Stimulated activated CD8-positive, alpha-beta memory T cell treated with anti-CD3 and anti-CD28 coated beads, Interleukin-12 subunit alpha, Interleukin-12 subunit beta, amount 100 ng/mL, for 24 hours (primary cell): ENCODE data around the gene VANGL1.
"Not testable (repeated sequence)": the region's sequence is repeated elsewhere in the genome, so short reads cannot be mapped to it uniquely, and the experiment has no call there.

Source experiments
- DNase-seq: peaks from one replicate; pipeline ENCODE4 v3.0.0-alpha.2; 2020; ENCODE audit errors: extremely low read depth

Gene VANGL1

DNA sequence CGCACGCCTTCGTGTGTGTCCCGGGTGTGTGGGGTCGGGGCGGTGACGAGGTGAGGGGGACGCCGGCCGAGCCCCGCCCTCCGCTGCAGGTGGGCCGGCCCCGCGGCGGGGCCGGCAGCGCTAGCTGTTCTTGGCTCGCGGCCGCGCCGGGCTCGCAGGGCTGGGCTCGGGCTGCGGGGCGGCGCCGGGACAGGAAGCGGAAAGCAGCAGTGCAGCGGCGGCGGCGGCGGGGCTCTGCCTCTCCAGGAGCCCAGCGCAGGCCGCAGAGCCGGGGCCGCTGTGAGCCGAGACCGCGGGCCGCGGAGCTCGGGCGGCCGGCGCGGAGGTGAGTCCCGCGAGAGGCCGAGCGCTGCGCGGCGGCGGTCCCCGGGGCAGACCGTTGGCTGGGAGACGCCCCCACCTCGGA, at the start of gene VANGL1:
TSS of gene VANGL1 (plus strand) at position 209 of the 406 bp plus-strand sequence. CDS start 9,444 bp downstream, outside the sequence.
- DNase-seq, result no peak

DNA sequence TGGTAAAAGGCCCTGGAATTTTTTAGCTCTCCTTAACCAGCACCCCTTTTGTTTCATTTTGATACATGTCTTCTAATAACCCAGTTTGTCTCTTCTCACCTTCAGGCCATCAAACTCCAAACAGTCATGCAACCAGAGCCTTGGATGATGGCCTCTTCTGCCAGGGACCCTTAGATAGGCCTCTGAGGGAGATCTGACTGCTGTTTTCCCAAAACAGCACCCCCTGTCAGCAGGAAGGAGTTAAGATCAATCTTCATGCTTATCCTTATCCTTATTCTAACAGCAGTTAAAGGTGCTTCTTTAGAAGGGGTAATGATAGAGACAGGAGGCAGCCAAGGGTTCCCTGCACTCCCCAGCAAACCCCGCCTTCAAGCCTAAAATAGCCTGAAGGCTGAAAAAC, 49.5 kb upstream of the VANGL1 start:
- DNase-seq, result no peak

DNA sequence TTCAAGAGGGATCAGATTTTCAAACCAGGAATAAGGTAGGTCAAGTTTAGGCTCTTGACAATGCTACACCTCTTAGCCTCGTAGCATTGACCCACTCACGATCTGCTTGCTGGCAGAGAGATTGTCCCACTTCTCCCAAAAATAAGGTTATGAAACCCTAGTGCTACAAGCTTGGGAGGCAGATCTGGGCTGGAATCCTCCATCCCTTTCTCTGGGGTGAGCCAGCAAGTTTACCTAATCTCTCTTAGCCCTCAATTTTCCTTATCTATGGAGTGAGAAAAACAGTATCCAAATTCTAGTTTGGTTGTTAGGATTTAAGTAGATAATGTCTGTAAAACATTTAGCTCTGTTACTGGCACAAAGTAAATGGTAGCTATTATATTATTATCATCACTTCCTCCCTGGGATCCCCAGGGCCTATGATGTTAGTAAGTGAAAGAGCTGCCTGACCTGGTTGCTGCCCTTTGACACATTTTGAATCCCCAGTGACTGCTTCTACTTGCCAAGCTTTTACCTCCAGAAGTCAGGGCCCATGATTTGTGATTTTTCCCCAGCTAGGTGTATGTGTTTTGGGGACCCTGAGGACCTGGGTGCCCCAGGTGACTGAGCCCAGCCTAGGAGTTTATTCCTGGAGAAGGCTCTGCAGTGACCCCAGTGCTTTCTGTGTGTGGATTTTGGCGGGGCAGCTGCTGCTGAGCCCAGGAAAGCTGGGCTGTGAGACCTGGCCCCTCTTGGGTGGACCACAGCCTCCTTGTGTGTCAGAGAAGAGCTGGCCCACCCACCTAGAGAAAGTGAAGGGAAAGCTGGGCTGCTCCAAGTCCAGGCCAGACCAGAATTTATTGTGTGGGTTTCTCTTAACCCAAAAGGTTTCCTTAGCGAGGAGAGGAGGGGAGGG, 48.2 kb upstream of the VANGL1 start:
- DNase-seq, result no peak

DNA sequence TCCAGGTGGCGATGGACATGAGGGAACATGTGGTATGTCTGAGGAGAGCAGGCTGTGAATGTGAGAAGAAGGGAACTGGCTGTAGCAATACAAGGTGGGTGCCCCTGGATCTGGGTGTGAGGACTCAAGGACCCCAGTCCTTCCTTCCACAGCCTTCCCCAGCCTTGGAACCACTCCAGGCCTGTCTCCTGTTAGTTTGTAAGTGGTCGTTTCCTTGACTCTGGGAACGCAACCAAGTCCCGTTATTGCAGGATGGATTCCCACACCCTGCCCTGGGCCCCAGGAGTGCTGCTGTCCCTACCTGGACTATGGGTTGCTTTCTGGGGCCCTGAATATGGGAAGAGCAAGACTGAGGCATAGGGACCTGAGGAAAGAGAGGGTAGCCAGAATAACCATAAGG, 47.2 kb upstream of the VANGL1 start:
- DNase-seq, result no peak

DNA sequence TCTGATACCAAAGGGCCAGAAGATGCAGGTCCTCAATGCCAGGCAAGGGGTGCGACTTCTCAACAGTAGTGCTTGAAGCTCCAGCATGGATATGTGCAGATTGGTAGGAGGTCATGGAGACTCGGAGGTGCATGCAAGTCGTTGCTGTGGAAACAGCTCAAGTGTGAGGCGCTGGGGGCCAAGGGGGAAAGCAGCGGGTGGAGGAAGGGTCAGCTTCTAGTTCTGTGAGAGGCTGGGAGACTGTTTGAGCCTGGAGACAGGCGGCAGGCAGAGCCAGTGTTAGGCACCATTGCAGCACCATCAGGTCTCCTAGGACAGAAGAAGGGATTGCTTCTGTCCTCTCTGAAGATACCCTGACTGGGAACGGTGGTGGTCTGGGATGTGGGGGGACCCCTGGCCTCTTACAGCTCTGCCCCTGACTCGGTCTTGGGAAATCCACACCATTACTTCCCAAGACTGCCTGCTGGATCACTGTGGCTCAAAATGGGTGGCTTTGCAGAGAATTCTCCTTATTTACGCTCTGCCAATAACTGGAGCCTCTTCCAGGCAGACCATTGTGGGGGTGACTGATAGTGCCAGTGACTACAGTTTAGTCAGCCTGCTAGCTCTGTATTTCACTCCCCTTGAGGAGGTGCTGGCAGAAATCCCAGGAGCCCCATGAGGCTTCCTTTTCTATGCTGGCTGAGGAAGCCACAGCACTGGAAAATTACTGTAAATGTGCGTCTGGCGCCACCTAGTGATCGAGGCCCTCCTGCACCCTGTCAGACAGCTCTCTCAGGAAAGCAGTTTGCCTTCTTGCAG, 46.3 kb upstream of the VANGL1 start:
- DNase-seq, result peak; percentile 21

DNA sequence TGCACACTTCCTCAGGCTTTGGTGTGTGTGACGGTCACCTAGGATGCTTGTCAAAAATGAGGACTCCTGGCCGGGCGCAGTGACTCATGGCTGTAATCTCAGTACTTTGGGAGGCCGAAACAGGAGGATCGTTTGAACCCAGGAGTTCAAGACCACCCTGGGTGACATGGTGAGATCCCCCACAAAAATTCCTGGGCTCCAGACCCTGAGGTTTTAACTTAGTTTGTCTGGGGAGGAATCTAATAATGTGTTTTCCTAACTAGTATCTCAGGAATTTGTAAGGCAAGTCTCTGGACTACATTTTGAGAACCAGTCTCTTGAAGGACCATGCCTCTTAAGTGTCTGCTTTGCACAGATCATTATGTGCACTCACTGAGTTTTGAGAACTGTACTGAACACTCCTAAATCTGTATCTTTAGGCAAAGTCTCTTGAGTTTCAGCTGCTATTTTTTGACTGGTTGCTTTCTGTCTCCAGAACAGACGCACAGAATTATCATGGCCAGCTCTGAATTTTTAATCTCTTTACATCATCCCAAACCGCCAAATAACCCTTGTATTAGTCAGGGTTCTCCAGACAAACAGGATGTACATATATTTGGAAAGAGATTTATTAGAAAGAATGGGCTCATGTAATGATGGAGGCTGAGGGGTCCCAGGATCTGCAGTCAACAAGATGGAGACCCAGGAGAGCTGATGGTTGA, 45.5 kb upstream of the VANGL1 start:
- DNase-seq, result no peak

DNA sequence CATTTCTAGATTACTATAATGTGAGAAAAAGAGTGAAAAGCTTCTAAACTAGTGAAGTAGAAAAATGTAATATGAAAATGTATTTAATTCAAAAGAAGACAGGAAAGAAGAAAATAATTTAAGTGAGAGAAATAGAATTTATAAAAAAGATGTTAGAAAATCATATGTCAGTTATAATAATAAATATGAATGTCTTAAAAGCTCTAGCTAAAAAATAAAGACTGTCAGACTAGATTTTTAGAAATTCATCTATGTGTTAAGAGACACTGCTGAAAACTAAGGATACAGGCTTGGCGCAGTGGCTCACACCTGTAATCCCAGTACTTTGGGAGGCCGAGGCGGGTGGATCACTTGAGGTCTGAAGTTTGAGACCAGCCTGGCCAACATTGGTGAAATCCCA, 37.3 kb upstream of the VANGL1 start:
- DNase-seq, result no peak

DNA sequence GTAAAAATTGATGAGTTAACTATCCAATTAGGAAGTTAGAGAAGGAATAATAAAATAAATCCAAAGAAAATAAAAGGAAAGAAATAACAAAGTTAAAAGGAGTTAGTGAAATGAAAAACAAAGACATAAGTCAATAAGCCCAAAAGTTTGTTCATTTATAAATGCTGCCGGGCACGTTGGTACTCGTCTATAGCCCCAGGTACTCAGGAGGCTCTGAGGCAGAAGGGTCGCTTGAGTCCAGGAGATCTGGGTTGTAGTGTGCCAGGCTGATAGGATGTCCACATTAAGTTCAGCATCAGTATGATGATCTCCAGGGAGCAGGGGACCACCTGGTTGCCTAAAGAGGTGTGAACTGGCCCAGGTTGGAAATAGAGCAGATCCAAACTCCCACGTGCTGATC, 35.5 kb upstream of the VANGL1 start:
- DNase-seq, result no peak

DNA sequence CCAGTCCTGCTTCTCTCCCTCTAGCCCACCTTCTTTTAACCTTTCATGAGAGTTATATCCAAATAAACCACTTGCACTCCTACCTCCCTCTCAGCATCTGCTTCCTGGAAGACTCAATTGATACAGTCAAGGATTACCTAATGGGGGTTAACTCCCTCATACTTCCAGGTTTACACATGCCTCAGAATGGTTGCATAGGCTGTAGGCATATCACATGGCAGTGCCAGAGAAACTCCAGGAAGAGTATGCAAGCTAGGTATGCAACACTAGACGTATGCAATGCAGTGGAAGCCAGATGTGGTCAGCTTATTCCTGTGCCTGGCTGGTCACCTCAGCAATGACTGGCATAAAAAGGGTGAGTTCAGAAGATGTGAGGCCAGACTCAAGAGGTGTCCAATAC, 32.7 kb upstream of the VANGL1 start:
- no peak for DNase-seq

DNA sequence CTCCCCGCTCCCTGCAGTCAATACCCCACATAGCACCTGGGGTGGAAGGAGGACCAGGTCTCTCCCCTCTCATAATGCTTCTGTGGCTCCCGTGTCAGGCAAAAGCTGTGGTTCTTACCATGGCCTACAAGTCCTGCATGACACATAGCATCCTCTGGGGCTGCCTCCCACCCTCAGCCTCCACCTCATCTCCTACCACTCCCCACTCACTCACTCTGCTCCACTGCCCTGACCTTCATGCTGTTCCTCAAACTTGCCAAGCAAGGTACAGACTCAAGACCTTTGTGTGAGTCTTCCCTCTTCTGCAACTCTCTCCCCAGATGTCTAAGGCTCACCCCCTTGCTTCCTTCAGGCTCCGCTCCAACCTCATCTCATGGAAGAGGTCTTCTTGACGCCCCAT, 28.0 kb upstream of the VANGL1 start:
- no peak for DNase-seq

DNA sequence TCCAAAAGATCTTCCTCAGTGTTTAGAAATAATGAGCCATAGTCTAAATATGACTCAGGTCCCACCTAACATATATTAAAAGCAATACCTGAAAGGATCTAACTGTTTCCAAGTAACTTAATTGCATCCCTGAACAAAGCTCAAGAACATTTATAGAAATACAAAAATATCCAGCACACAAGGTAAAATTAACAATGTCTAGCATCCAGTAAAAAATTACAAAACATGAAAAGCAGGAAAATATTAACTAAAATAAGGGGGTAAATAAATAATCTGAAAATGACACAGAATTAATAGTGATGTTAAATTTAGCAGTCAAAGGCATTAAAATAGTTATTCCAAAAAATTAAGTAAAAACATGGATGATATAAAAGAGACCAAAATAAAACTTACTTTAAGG, 21.3 kb upstream of the VANGL1 start:
- no peak for DNase-seq

DNA sequence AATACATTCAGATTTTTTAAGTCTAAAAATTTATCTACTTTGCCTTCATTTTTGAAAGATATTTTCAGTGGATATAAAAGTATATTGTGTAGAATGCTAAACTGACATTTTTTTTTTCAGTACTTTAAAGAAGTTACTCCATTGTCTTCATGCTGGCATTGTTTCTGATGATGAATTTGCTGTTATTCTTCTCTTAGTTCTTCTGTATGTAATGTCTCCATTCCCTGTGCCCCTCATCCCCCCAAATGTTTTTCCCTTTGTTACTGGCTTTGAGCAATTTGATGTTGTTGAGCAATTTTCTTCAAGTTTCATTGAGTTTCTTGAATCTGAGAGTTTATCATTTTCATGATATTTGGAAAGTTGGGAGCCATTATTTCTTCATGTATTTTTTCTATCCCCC, 20.8 kb upstream of the VANGL1 start:
- DNase-seq, result no peak

DNA sequence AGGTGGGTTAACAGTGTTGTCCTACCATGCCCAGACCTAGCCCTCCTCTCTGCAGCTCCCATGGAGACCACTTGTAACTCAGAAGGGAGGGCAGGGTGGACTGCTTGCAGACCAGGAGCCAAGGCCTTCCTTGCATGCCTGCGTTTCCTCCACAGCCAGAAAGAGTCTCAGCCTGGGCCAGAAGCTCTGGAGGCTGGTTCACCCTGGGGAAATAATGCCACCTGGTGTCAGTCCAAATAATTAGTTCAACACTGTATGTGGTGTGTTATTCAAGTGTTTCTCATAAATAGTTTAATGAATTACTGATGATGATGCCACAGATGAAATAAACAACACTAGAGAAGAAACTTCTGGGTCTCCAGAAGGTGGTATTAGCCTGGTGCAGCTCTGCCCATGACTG, 16.9 kb upstream of the VANGL1 start:
- DNase-seq, result no peak

DNA sequence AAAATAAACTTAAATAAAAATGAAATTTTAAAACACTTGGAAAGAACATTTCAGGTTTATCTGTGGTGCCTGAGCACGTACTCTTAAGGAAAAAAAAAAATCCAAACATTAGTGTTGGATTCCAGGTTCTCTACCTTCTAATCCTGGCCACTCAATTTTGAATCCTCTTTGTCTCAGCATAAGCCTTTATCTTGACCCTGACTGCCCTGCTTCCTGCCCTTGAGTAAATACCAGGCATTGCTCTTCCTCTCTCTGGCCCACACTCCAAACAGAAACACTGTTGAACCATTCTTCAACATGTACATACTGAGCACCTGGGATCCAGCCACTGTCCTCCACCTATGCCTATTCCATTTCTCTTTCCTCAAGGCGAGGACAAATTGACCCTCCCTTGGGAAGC, 11.4 kb upstream of the VANGL1 start:
- DNase-seq, result no peak

DNA sequence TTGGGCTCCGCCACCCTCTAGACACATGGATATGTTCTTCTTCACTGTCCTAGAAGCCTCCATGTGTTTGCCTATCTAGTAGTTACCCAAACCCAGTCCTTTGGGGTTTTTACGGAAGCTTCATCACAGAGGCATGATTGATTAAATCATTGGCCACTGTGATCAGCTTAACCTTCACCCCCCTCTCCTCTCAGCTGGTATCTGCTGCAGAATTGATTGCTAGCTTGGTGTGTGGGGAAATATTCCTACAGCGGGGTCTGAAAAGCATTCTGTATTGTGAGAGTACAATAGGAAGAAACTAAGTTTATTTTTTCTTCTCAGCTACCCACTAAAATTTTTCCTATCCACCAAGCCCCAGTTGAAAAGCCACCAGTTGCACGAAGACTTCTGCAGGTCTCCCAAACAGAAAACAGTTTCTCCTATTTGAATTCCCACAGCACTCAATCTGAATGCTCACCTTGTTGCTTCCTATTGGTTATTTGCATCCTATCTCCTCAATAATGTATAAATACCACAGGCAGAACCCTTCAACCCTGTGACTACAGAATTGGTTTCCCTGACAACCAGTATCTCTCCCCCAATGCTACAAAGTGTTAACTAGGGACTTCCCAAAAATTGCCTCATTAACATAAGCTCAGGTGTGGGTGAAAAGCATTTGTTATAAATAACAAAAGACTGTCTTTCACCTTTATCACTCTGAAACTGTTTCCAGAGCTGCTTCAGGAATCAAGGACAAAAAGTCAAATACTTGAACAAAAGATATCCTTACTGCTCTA, 9.3 kb upstream of the VANGL1 start:
- DNase-seq, result no peak

DNA sequence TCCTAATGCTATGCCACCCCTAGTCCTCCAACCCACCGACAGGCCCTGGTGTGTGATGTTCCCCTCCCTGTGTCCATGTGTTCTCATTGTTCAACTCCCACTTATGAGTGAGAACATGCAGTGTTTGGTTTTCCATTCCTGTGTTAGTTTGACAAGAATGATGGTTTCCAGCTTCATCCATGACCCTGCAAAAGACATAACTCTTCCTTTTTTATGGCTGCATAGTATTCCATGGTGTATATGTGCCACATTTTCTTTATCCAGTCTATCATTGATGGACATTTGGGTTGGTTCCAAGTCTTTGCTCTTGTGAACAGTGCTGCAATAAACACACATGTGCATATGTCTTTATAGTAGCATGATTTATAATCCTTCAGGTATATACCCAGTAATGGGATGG, 8.2 kb upstream of the VANGL1 start:
- not testable (repeated sequence) for DNase-seq

DNA sequence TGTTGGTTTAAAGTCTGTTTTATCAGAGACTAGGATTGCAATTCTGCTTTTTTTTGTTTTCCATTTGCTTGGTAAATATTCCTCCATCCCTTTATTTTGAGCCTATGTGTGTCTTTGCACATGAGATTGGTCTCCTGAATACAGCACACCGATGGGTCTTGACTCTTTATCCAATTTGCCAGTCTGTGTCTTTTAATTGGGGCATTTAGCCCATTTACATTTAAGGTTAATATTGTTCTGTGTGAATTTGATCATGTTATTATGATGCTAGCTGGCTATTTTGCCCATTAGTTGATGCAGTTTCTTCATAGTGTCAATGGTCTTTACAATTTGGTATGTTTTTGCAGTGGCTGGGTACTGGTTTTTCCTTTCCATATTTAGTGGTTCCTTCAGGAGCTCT, 4.5 kb upstream of the VANGL1 start:
- DNase-seq, result not testable (repeated sequence)

DNA sequence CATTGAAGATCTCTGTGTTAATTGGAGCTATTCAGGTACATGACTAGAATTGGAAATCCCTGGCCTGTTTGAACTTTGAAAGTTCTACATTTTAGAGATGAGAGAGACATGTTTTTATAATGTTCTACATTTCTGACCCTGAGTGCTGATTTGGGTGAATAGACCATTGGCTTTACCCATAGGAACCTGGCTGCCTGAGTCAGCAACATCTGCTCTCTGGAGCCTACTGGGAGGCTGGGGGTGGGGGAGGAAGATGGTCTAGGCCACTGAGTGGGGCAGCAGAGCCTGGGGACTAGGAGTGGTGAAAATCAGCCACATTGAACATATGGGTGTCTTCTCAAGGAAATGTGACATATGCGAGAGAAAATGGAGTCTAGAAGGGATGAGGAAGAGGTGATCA, 1.4 kb upstream of the VANGL1 start:
- DNase-seq, result no peak

DNA sequence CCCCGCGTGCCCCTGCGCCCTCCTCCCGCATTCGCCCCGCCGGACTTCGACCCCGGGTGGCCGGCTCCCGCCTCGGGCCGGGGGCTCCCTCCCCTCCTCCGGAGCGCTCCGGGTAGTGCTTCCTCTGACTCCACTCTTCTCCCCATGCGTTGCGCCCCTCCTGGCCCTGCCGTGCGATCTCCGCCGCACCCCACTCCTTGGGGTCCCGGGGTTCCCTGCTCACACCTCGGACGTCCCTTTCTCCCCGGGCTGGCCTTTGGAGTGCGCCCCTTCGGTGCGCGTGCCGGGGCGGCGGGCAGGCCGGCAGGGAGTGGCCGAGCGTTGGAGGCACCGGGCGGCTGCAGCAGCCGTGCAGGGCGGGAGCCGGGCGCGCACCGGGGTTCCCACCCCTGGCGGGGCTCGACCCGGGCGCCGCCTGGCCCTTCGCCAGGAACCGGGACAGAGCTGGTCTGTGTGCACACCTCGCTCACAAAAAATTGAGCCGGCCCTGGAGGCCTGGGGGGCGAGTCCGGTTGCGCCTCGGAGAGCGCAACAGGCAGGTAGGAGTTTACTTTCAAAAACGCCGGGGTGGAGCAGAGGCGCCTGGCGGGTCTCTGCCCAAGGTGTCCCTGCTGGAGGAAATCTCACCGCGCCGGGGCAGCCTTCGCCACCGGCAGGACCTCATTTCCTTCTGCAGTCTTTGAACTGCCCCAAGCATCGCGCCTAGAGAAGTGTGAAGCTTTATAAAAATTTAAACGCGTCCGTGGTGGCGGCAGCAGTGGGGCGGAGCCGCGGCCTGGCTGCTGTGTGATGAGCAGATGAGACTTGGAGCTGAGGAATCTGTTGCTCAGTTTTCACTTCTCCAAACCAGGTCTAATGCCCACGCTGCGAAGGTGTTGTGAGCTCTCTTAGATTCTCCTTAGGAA, 650 bp downstream of the VANGL1 start:
- DNase-seq, result no peak

DNA sequence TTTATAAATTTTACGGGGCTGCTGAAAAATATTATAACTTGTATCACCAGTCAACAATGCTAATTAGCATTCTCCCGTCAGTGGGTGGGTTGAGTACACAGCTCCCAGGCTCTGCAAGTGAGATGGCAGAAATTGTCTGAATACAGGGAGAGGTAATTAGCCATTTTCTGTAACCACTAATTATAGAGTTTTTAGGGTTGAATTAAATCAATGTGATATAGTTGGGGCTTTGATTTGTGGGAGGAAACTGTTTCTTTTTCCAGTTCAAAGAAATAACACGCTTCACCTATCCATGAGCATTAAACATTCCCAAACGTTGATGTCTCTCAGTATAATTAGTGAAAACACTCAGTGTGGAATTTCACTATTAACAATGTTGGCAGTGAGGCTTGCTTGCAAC, 1.5 kb downstream of the VANGL1 start:
- no peak for DNase-seq

DNA sequence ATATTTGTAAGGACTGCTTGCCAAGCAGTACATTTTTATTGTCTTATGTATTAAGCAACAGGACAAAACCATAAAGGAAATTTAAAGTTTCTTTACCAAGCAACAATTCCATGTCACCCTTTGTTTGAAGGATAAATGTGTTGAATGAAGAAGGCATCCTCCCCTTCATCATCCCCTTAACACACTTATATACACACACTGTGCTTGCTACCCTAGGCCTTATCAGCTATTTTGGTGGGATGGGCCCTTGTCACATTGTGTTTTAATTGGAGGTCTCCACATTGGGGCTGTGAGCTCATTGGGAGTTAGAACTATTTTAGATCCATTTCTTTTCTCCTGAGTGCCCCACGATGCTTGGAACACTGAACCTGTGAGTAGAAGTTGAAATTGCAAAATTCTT, 1.9 kb downstream of the VANGL1 start:
- DNase-seq, result no peak
